ENCODE measurements around the gene RASL11B.

The RASL11B gene

GRCh38 chr4:52915191-52915590 is 53.1 kb downstream of the RASL11B start:
- DNase-seq (ENCODE audit: insufficient read length, low spot score) (no peak), FAIRE-seq (no peak)
- TF ChIP-seq TAF1 (IDR thresholded peaks at IDR 0.05; ENCODE audit: low read depth, low read length) = no peak
- TF ChIP-seq POLR2AphosphoS5 (IDR thresholded peaks at IDR 0.05; ENCODE audit: low read depth, low read length) = no peak

GRCh38 chr4:52915730-52916300 is 53.7 kb downstream of the RASL11B start:
- TF ChIP-seq POU2F2 (IDR thresholded peaks at IDR 0.05; ENCODE audit: low read depth, low read length) (no peak), PAX5 (IDR thresholded peaks at IDR 0.05; ENCODE audit: insufficient read depth, low read length, severe bottlenecking) (no peak), POLR2AphosphoS5 (IDR thresholded peaks at IDR 0.05; ENCODE audit: low read depth, low read length) (no peak), POLR2A (IDR thresholded peaks at IDR 0.05; ENCODE audit: low read depth, low read length) (no peak), SPI1 (IDR thresholded peaks at IDR 0.05; ENCODE audit: low read depth, low read length) (no peak), TAF1 (IDR thresholded peaks at IDR 0.05; ENCODE audit: low read depth, low read length) (no peak)
- FAIRE-seq (no peak), DNase-seq (ENCODE audit: insufficient read length, low spot score) (no peak)

Data from GM12891 (cell line).